ENCODE measurements around the gene FRYL.

DNA sequence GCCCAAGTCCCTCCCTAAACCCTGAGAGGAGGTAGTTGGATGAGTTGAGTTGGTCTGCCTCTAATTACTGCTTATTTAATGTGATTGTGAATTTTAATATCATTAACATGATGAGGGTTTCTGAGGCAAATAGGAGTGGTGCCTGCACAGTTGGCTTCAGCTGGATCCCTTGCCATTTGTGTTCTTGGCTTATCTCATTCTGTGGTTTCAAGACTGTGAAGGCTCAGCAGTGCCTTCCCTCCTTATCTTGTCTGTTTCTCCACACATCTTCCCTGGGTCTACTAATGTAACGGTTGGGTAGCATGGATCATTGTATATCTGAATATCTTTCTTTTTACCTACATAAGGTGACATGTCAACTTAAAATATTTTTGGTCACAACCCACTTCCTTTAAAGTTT lies 298.5 kb downstream of the FRYL start:
- TF ChIP-seq, protein P1, sequence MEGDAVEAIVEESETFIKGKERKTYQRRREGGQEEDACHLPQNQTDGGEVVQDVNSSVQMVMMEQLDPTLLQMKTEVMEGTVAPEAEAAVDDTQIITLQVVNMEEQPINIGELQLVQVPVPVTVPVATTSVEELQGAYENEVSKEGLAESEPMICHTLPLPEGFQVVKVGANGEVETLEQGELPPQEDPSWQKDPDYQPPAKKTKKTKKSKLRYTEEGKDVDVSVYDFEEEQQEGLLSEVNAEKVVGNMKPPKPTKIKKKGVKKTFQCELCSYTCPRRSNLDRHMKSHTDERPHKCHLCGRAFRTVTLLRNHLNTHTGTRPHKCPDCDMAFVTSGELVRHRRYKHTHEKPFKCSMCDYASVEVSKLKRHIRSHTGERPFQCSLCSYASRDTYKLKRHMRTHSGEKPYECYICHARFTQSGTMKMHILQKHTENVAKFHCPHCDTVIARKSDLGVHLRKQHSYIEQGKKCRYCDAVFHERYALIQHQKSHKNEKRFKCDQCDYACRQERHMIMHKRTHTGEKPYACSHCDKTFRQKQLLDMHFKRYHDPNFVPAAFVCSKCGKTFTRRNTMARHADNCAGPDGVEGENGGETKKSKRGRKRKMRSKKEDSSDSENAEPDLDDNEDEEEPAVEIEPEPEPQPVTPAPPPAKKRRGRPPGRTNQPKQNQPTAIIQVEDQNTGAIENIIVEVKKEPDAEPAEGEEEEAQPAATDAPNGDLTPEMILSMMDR (IDR thresholded peaks at IDR 0.05): no peak
- TF ChIP-seq POLR2A (IDR thresholded peaks at IDR 0.05): no peak

Data from uterus (tissue), 2 donors.